ENCODE results near the gene GSDMA. TPM values are rescaled to one million over a fixed set of nuclear protein-coding genes. Genes with fewer than 3 reads are reported as not detected.
A peak's percentile ranks its signal among the peaks of the same experiment; 100 is the strongest.

The GSDMA gene
- total and polyA plus RNA-seq, 10 of the 15 experiments (the other 5 are each of a cell fraction or from before 2014, with no cell fraction given): 0.04 to 0.11 TPM; not detected in 8

DNA sequence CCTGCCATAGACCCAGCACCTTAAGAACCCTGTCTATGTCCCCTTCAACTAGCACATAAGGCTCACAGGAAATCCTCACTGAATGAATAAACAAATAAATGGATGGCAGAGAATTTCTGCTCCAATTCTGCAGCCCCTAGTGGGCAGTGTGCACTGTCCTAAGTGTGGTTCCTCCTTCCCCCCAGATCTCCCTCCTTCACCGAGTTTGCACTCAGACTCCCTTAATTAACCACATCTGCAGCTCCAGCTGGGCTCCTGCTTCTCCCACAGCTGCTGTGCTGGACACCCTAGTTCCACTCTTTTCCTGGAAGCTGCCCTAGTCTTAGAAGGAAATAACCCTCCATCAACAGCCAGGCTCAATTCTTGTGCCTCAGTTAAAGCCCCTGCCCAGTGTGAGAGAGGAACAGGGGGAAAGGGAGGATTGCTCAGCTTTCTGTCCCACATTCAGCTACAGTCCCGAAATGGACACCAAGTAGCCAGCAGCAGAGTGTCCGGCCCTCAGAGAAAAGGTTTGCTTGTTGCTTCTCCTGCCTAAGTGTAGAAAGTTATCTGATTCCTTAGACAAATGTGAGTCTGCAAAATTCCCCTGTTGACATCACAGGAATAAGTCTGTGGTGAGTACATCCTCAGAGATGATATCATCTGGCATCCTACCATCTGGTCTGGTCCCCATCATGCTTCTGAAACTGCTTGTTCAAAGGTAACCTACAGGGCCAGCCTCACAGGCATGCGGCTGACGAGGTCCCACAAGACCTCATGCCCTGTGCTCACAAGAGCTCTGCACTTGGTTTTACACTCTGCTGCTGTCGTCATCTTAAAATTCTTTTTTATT, 23.0 kb upstream of the GSDMA start:
- Histone ChIP-seq H4K20me1 (ENCODE audit: control insufficient read depth, insufficient read depth) (no peaks in the 10 kb centered on the region), H3K79me2 (ENCODE audit: control insufficient read depth, insufficient read depth, low read length) (no peaks in the 10 kb centered on the region), H3K27me3 (replicated peaks in 1 of 2; ENCODE audit: control insufficient read depth in 2 of 2, insufficient read depth in 2 of 2, low read length in 1 of 2) (no peaks in the 10 kb centered on the region), H3K36me3 (ENCODE audit: control insufficient read depth in 2 of 2, insufficient read depth in 2 of 2, low read length in 1 of 2) (no peaks in the 10 kb centered on the region), H3K9me3 (replicated peaks; ENCODE audit: control insufficient read depth, insufficient read depth, low read length) (no peaks in the 10 kb centered on the region), H3K4me3 (no peak overlapping the region), H3K4me2 (ENCODE audit: control insufficient read depth, insufficient read depth) (peak overlapping the region; percentile 5), H3K4me1 (ENCODE audit: control insufficient read depth, insufficient read depth, low read length) (peaks cover 17% of the 10 kb centered on the region), H2AFZ (ENCODE audit: control insufficient read depth, low read depth, low read length) (peak overlapping the region; percentile 3; the same call in 1 of the 2 replicates), H3K27ac (ENCODE audit: control insufficient read depth, insufficient read depth) (peak overlapping the region; percentile 23), H3K9ac (ENCODE audit: control insufficient read depth, insufficient read depth, low read length) (0 out of 2 replicates have a peak overlapping the region, but pooled peaks have one; percentile 30)
- intact Hi-C loops (cut with micrococcal nuclease; ENCODE audit: unreplicated experiment): loop anchor here (1.0 to 2.0 kb wide), 2 partner anchors 19 to 40 kb away; partner anchors contain the start of gene PSMD3
- DNase-seq (ENCODE audit: low read depth, low spot score) (peak; percentile 71), FAIRE-seq (peak; percentile 95), ATAC-seq (peak; percentile 88)
- WGBS (ENCODE audit: insufficient coverage, insufficient replicate concordance, low lambda C conversion rate, missing lambda C conversion rate): 8% methylated on average over 6 of the region's 6 CpGs
- POLR2A ChIA-PET: interaction anchor here (0.5 to 4.8 kb wide), 12 partner anchors 10 to 165 kb away, joined by 3 to 64 read pairs (median 4); partner anchors contain the start of genes LRRC3C, ORMDL3 and PSMD3
- TSS peak; percentile 93 for BruUV-seq (replicated peaks)
- CTCF ChIA-PET: interaction anchor here (0.7 to 5.5 kb wide), 15 partner anchors 10 to 186 kb away, joined by 3 to 98 read pairs (median 5); partner anchors contain the start of genes ORMDL3, PSMD3 and ZPBP2
- SMC1A ChIA-PET (ENCODE audit: uncharacterized antibody, unreplicated experiment): interaction anchor here (0.9 to 5.5 kb wide), 18 partner anchors 11 to 184 kb away, joined by 3 to 46 read pairs (median 6); partner anchors contain the start of genes GSDMB, LRRC3C, ORMDL3 and PSMD3
- RAD21 ChIA-PET (ENCODE audit: unreplicated experiment): interaction anchor here (0.6 to 4.6 kb wide), 14 partner anchors 10 to 362 kb away, joined by 3 to 39 read pairs (median 6); partner anchors contain the start of genes LRRC3C, ORMDL3 and PSMD3
- in situ Hi-C loops (cut with MboI): no loop called here
- peak; percentile 59; the same call in 1 of the 2 replicates for TF ChIP-seq FOXM1 (IDR thresholded peaks at IDR 0.05; ENCODE audit: low read depth, low read length)
- peak; percentile 75; the same call in 1 of the 2 replicates for TF ChIP-seq NFIC (IDR thresholded peaks at IDR 0.05; ENCODE audit: low read depth, low read length)
- peak; percentile 90 for TF ChIP-seq CREB1 (IDR thresholded peaks at IDR 0.05; ENCODE audit: low read depth)
- 0 out of 2 replicates have a peak, but pooled peaks have one; percentile 35 for TF ChIP-seq MTA3 (IDR thresholded peaks at IDR 0.05; ENCODE audit: borderline replicate concordance, low read length)
- no peak for TF ChIP-seq SPI1 (IDR thresholded peaks at IDR 0.05; ENCODE audit: borderline replicate concordance, insufficient read depth, low read depth, low read length)
- peak; percentile 59; the same call in 1 of the 2 replicates for TF ChIP-seq CBFB (IDR thresholded peaks at IDR 0.05; ENCODE audit: low read depth)
- peak; percentile 67; the same call in 1 of the 2 replicates for TF ChIP-seq DPF2 (IDR thresholded peaks at IDR 0.05)
- TF ChIP-seq, protein P1, sequence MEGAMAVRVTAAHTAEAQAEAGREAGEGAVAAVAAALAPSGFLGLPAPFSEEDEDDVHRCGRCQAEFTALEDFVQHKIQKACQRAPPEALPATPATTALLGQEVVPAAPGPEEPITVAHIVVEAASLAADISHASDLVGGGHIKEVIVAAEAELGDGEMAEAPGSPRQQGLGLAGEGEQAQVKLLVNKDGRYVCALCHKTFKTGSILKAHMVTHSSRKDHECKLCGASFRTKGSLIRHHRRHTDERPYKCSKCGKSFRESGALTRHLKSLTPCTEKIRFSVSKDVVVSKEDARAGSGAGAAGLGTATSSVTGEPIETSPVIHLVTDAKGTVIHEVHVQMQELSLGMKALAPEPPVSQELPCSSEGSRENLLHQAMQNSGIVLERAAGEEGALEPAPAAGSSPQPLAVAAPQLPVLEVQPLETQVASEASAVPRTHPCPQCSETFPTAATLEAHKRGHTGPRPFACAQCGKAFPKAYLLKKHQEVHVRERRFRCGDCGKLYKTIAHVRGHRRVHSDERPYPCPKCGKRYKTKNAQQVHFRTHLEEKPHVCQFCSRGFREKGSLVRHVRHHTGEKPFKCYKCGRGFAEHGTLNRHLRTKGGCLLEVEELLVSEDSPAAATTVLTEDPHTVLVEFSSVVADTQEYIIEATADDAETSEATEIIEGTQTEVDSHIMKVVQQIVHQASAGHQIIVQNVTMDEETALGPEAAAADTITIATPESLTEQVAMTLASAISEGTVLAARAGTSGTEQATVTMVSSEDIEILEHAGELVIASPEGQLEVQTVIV (IDR thresholded peaks at IDR 0.05; ENCODE audit: borderline replicate concordance, partially characterized antibody): no peak
- no peak for TF ChIP-seq PAX8 (IDR thresholded peaks at IDR 0.05)
- TF ChIP-seq, protein P2, sequence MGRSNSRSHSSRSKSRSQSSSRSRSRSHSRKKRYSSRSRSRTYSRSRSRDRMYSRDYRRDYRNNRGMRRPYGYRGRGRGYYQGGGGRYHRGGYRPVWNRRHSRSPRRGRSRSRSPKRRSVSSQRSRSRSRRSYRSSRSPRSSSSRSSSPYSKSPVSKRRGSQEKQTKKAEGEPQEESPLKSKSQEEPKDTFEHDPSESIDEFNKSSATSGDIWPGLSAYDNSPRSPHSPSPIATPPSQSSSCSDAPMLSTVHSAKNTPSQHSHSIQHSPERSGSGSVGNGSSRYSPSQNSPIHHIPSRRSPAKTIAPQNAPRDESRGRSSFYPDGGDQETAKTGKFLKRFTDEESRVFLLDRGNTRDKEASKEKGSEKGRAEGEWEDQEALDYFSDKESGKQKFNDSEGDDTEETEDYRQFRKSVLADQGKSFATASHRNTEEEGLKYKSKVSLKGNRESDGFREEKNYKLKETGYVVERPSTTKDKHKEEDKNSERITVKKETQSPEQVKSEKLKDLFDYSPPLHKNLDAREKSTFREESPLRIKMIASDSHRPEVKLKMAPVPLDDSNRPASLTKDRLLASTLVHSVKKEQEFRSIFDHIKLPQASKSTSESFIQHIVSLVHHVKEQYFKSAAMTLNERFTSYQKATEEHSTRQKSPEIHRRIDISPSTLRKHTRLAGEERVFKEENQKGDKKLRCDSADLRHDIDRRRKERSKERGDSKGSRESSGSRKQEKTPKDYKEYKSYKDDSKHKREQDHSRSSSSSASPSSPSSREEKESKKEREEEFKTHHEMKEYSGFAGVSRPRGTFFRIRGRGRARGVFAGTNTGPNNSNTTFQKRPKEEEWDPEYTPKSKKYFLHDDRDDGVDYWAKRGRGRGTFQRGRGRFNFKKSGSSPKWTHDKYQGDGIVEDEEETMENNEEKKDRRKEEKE (IDR thresholded peaks at IDR 0.05): no peak
- TF ChIP-seq, protein P3, sequence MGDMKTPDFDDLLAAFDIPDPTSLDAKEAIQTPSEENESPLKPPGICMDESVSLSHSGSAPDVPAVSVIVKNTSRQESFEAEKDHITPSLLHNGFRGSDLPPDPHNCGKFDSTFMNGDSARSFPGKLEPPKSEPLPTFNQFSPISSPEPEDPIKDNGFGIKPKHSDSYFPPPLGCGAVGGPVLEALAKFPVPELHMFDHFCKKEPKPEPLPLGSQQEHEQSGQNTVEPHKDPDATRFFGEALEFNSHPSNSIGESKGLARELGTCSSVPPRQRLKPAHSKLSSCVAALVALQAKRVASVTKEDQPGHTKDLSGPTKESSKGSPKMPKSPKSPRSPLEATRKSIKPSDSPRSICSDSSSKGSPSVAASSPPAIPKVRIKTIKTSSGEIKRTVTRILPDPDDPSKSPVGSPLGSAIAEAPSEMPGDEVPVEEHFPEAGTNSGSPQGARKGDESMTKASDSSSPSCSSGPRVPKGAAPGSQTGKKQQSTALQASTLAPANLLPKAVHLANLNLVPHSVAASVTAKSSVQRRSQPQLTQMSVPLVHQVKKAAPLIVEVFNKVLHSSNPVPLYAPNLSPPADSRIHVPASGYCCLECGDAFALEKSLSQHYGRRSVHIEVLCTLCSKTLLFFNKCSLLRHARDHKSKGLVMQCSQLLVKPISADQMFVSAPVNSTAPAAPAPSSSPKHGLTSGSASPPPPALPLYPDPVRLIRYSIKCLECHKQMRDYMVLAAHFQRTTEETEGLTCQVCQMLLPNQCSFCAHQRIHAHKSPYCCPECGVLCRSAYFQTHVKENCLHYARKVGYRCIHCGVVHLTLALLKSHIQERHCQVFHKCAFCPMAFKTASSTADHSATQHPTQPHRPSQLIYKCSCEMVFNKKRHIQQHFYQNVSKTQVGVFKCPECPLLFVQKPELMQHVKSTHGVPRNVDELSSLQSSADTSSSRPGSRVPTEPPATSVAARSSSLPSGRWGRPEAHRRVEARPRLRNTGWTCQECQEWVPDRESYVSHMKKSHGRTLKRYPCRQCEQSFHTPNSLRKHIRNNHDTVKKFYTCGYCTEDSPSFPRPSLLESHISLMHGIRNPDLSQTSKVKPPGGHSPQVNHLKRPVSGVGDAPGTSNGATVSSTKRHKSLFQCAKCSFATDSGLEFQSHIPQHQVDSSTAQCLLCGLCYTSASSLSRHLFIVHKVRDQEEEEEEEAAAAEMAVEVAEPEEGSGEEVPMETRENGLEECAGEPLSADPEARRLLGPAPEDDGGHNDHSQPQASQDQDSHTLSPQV (IDR thresholded peaks at IDR 0.05): no peak
- peak; percentile 72 for TF ChIP-seq JUNB (IDR thresholded peaks at IDR 0.05)

All from GM12878 (cell line).